NT2/D1 (cell line): ENCODE measurements around the gene THOC5.

Experiments
- SUZ12 ChIP-seq: IDR thresholded peaks from 2 replicates; pipeline ENCODE4 v1.6.1; 2011; ENCODE audit not compliant: insufficient read length, insufficient read depth; ENCODE audit errors: extremely low read depth
- YY1 ChIP-seq: IDR thresholded peaks from 2 replicates; pipeline ENCODE4 v1.6.1; 2011; ENCODE audit not compliant: insufficient read length, insufficient read depth

- TF ChIP-seq YY1: no peak
- no peak for TF ChIP-seq SUZ12
Measured at GRCh38 chr22:29539105-29539504, 14.5 kb downstream of the THOC5 start.
